Panc1 (cell line): Measurements from ENCODE around the gene FAM131B. TPM values are rescaled to one million over a fixed set of nuclear protein-coding genes. Genes with fewer than 3 reads are reported as not detected.
A peak's percentile ranks its signal among the peaks of the same experiment; 100 is the strongest.

ENCODE experiments used
- ATAC-seq: fragments of 200-7000 bp; cut with Tn5 transposase; 2 replicates; pipeline ENCODE4 v1.9.1; 2020; ENCODE audit warnings: mild to moderate bottlenecking, moderate library complexity
- BruUV-seq: library from RNA; stranded (reverse); fragments of 400-500 nt; replicated peaks from 2 replicates; lab custom pipeline; 2021; lab: Mats Ljungman, UMichigan
- CTCF ChIA-PET: fragments of 300-600 bp; sonication (Branson Sonifier 250); formaldehyde crosslinking; loops from one replicate; lab custom pipeline; 2022; ENCODE audit warnings: antibody characterized with exemption; lab: Charles Lee
- POLR2A ChIA-PET: fragments of 300-600 bp; sonication (Branson Sonifier 250); formaldehyde crosslinking; loops from one replicate; lab custom pipeline; 2022; ENCODE audit warnings: antibody characterized with exemption; lab: Charles Lee
- DNase-seq: peaks from one replicate; pipeline ENCODE4 v3.0.0-alpha.2; 2010; ENCODE audit warnings: low read depth, low spot score
- H3K27ac ChIP-seq: 2 replicates; pipeline ENCODE4 v1.5.1; 2011; ENCODE audit warnings: mild to moderate bottlenecking, low read length, inconsistent platforms
- H3K27me3 ChIP-seq: fragments of 200-500 bp; sonication (Bioruptor generic); 2 replicates; pipeline ENCODE4 v1.6.0; 2014; ENCODE audit warnings: low read length, inconsistent platforms; ENCODE audit not compliant: control insufficient read depth, insufficient read depth
- H3K36me3 ChIP-seq: fragments of 200-500 bp; sonication (Bioruptor generic); 2 replicates; pipeline ENCODE4 v1.5.1; 2014; ENCODE audit warnings: inconsistent platforms, mild to moderate bottlenecking, low read length, moderate library complexity; ENCODE audit not compliant: control insufficient read depth, insufficient read depth
- H3K4me1 ChIP-seq: 2 replicates; pipeline ENCODE4 v1.5.1; 2011; ENCODE audit warnings: inconsistent platforms, mild to moderate bottlenecking, low read length, moderate library complexity; ENCODE audit not compliant: control insufficient read depth, insufficient read depth
- H3K4me3 ChIP-seq, 2 experiments: 2 replicates each; pipeline ENCODE4 v1.5.1; 2011 to 2012; ENCODE audit warnings: low read depth in 2 of 2, low read length in 2 of 2, mild to moderate bottlenecking in 2 of 2, inconsistent platforms in 1 of 2, moderate library complexity in 1 of 2
- H3K9me3 ChIP-seq: fragments of 200-500 bp; sonication (Bioruptor generic); 2 replicates; pipeline ENCODE4 v1.5.1; 2014; ENCODE audit warnings: low read depth, mild to moderate bottlenecking, inconsistent platforms, low read length, moderate library complexity; ENCODE audit not compliant: control insufficient read depth, insufficient read depth
- POLR2AphosphoS5 ChIP-seq: IDR thresholded peaks from 2 replicates; pipeline ENCODE4 v1.6.1; 2012; ENCODE audit warnings: mild to moderate bottlenecking, low read depth, low read length, moderate library complexity
- SIN3A ChIP-seq: IDR thresholded peaks from 2 replicates; pipeline ENCODE4 v1.6.1; 2012; ENCODE audit warnings: low read depth, mild to moderate bottlenecking, low read length, moderate library complexity, borderline replicate concordance; ENCODE audit not compliant: insufficient read depth
- TCF7L2 ChIP-seq: IDR thresholded peaks from 2 replicates; pipeline ENCODE4 v1.6.1; 2011; ENCODE audit warnings: mild to moderate bottlenecking, low read depth, low read length, inconsistent platforms
- in situ Hi-C: cut with HindIII; loops from 2 replicates; pipeline ENCODE4 v1.10.0; 2016; ENCODE audit warnings: low sequenced_read_pairs, low pct_unique_long_range_greater_than_20kb
- intact Hi-C: fragments of 100-400 bp; cut with micrococcal nuclease; formaldehyde crosslinking; loops from one replicate; pipeline ENCODE4 v1.10.0; 2022; ENCODE audit not compliant: unreplicated experiment
- total RNA-seq: library from RNA; stranded (reverse); gene quantifications from one replicate; pipeline ENCODE4 v1.2.1, GENCODE V29; 2021; ENCODE audit not compliant: unreplicated experiment
- TF ChIP-seq, protein P1 (sequence below): fragments of 450-650 bp; IDR thresholded peaks from 2 replicates; pipeline ENCODE4 v1.5.1; 2017; ENCODE audit warnings: mild to moderate bottlenecking
- TF ChIP-seq, protein P2 (sequence below), 2 experiments: IDR thresholded peaks; 2 replicates each; pipeline ENCODE4 v1.6.1; 2011 to 2012; ENCODE audit warnings: low read depth in 2 of 2, control low read depth in 1 of 2, low read length in 1 of 2, mild to moderate bottlenecking in 1 of 2, moderate library complexity in 1 of 2; ENCODE audit not compliant: insufficient read depth in 1 of 2

Gene FAM131B
- total RNA-seq, 1 experiment from 2014 or later, result 1.5 TPM

DNA sequence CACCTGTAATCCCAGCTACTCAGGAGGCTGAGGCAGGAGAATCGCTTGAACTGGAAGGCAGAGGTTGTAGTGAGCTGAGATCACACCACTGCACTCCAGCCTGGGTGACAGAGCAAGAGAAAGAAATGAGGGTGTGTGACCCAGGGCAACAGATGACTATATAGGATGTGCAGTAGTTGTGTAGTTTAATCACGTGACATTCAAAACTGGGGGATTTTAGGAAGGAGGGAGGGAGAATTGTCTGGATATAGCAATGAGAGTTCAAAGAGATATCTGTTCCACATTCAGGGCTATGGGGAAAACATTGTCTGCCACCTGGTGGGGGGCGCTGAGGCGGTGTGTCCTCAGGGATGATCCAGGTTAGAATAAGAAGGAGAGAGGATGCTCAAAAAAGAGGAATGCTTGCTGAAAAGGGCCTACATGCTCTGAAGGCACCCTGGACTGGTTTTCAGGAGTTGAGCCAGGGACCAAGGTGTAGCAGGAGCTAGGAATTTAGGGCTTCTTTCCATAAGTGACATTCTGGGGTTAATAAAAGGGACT, 10.8 kb upstream of the FAM131B start:
- ChIA-PET CTCF (no interaction called here), POLR2A (no interaction called here)
- Histone ChIP-seq H3K36me3 (no peaks in the 10 kb centered on the region), H3K4me3 (no peak overlapping the region), H3K27me3 (no peaks in the 10 kb centered on the region), H3K4me1 (peaks cover 7% of the 10 kb centered on the region; the same call in 1 of the 2 replicates), H3K9me3 (no peaks in the 10 kb centered on the region), H3K27ac (no peak overlapping the region)
- TF ChIP-seq POLR2AphosphoS5 (no peak), TCF7L2 (no peak)
- TF ChIP-seq, protein P1, sequence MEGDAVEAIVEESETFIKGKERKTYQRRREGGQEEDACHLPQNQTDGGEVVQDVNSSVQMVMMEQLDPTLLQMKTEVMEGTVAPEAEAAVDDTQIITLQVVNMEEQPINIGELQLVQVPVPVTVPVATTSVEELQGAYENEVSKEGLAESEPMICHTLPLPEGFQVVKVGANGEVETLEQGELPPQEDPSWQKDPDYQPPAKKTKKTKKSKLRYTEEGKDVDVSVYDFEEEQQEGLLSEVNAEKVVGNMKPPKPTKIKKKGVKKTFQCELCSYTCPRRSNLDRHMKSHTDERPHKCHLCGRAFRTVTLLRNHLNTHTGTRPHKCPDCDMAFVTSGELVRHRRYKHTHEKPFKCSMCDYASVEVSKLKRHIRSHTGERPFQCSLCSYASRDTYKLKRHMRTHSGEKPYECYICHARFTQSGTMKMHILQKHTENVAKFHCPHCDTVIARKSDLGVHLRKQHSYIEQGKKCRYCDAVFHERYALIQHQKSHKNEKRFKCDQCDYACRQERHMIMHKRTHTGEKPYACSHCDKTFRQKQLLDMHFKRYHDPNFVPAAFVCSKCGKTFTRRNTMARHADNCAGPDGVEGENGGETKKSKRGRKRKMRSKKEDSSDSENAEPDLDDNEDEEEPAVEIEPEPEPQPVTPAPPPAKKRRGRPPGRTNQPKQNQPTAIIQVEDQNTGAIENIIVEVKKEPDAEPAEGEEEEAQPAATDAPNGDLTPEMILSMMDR, result peak; percentile 49
- in situ Hi-C loops, result no loop called here
- BruUV-seq, result no TSS peak
- DNase-seq, result no peak
- ATAC-seq, result no peak
- intact Hi-C loops, result no loop called here

DNA sequence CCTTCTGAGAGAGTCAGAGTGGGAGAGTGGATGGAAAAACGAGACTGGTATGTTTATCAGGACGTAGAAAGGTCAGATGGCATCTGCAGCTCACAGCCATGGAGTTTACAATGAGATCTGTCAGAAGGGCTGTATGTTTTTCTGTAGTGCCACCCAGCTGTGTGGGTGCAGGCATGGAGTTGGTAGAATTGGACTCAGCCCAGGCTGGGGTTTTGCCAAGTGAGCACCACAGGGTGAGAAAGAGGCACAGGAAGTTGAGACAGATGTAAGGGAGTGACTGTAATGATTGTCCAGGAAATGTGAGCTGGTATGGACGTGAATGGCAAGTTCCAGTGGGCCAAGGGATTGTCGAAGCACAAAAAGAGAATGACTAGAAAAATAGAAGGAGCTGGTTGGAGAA, 9.6 kb upstream of the FAM131B start:
- ATAC-seq (peak; percentile 31; the same call in 1 of the 2 replicates), DNase-seq (no peak)
- intact Hi-C loops, result no loop called here

More for the DNA sequence above, 9.6 kb upstream of the FAM131B start:
- TF ChIP-seq, protein P2, sequence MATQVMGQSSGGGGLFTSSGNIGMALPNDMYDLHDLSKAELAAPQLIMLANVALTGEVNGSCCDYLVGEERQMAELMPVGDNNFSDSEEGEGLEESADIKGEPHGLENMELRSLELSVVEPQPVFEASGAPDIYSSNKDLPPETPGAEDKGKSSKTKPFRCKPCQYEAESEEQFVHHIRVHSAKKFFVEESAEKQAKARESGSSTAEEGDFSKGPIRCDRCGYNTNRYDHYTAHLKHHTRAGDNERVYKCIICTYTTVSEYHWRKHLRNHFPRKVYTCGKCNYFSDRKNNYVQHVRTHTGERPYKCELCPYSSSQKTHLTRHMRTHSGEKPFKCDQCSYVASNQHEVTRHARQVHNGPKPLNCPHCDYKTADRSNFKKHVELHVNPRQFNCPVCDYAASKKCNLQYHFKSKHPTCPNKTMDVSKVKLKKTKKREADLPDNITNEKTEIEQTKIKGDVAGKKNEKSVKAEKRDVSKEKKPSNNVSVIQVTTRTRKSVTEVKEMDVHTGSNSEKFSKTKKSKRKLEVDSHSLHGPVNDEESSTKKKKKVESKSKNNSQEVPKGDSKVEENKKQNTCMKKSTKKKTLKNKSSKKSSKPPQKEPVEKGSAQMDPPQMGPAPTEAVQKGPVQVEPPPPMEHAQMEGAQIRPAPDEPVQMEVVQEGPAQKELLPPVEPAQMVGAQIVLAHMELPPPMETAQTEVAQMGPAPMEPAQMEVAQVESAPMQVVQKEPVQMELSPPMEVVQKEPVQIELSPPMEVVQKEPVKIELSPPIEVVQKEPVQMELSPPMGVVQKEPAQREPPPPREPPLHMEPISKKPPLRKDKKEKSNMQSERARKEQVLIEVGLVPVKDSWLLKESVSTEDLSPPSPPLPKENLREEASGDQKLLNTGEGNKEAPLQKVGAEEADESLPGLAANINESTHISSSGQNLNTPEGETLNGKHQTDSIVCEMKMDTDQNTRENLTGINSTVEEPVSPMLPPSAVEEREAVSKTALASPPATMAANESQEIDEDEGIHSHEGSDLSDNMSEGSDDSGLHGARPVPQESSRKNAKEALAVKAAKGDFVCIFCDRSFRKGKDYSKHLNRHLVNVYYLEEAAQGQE (IDR thresholded peaks at IDR 0.05; ENCODE audit: insufficient read depth in 1 of 2, low read depth in 2 of 2, low read length in 1 of 2), result no peak
- TF ChIP-seq, protein P1, result no peak
- TF ChIP-seq TCF7L2, result no peak
- no peak for TF ChIP-seq SIN3A
- no peak for TF ChIP-seq POLR2AphosphoS5
- H3K27me3 ChIP-seq, result no peaks in the 10 kb centered on the region
- BruUV-seq, result no TSS peak
- H3K4me1 ChIP-seq, result peaks cover 8% of the 10 kb centered on the region; the same call in 1 of the 2 replicates
- ChIA-PET CTCF (interaction anchor here (0.8 kb wide), 1 partner anchor 8 kb away, joined by 3 read pairs; no protein-coding TSS in a partner anchor), POLR2A (no interaction called here)
- H3K9me3 ChIP-seq, result no peaks in the 10 kb centered on the region
- H3K36me3 ChIP-seq, result no peaks in the 10 kb centered on the region
- no peak overlapping the region for H3K27ac ChIP-seq
- in situ Hi-C loops, result no loop called here
- no peak overlapping the region for H3K4me3 ChIP-seq
